GM12865 (cell line): ENCODE results near the gene AQP12B.

Experiments used
- DNase-seq: peaks from one replicate; pipeline ENCODE4 v3.0.0; 2010; ENCODE audit warnings: low read depth
- H3K4me3 ChIP-seq: 2 replicates; pipeline ENCODE4 v1.5.1; 2011; ENCODE audit warnings: mild to moderate bottlenecking, low read depth, low read length, control low read depth
- CTCF ChIP-seq: IDR thresholded peaks from 2 replicates; pipeline ENCODE4 v1.5.1; 2011; ENCODE audit warnings: low read length, control low read depth, low read depth, inconsistent platforms; ENCODE audit not compliant: insufficient read depth; ENCODE audit errors: missing control alignments

AQP12B gene

GRCh38 chr2:240629619-240629967, 53.1 kb downstream of the AQP12B start:
- TF ChIP-seq CTCF, result no peak
- H3K4me3 ChIP-seq, result no peak overlapping the region
- no peak for DNase-seq

- DNase-seq, result no peak
- TF ChIP-seq CTCF, result no peak
Observed at GRCh38 chr2:240628808-240629618, 53.7 kb downstream of the AQP12B start.

GRCh38 chr2:240628507-240628807, 54.2 kb downstream of the AQP12B start:
- H3K4me3 ChIP-seq, result no peak overlapping the region
- TF ChIP-seq CTCF, result no peak
- DNase-seq, result no peak

More at GRCh38 chr2:240628808-240629618, 53.7 kb downstream of the AQP12B start:
- H3K4me3 ChIP-seq, result no peak overlapping the region

GRCh38 chr2:240627736-240628506, 54.8 kb downstream of the AQP12B start:
- no peak for TF ChIP-seq CTCF
- H3K4me3 ChIP-seq, result no peak overlapping the region
- DNase-seq, result no peak

- peak; percentile 52 for DNase-seq
- no peak overlapping the region for H3K4me3 ChIP-seq
- no peak for TF ChIP-seq CTCF
Observed at GRCh38 chr2:240626531-240627300, 56.0 kb downstream of the AQP12B start.
